Gastroesophageal sphincter (tissue), 4 donors: ENCODE data around the gene SFT2D3. TPM values are rescaled to one million over a fixed set of nuclear protein-coding genes. Genes with fewer than 3 reads are reported as not detected.
A peak's percentile ranks its signal among the peaks of the same experiment; 100 is the strongest.

Source experiments
- ATAC-seq: fragments of 150-250 bp; one replicate; pipeline ENCODE4 v1.9.1; 2016; ENCODE audit warnings: mild to moderate bottlenecking, moderate library complexity
- H3K27ac ChIP-seq, 4 donors: fragments of 200-600 bp; sonication (generic) in 3 of 4; 1 replicate in 3 of 4; 2 replicates in 1 of 4; pipeline ENCODE4 v1.5.1; 2016 to 2019
- H3K27me3 ChIP-seq: fragments of 200-600 bp; sonication (generic); one replicate; pipeline ENCODE4 v1.5.1; 2019
- H3K36me3 ChIP-seq, 2 donors: fragments of 200-600 bp; sonication (generic); one replicate each; pipeline ENCODE4 v1.5.1; 2019; ENCODE audit warnings: control low read depth in 1 of 2
- H3K4me1 ChIP-seq, 3 donors: fragments of 200-600 bp; sonication (generic); 1 replicate in 2 of 3; 2 replicates in 1 of 3; pipeline ENCODE4 v1.5.1; 2016 to 2019; ENCODE audit warnings: control low read depth in 2 of 3
- H3K4me3 ChIP-seq, 2 donors: fragments of 200-600 bp; sonication (generic); one replicate each; pipeline ENCODE4 v1.5.1; 2019; ENCODE audit warnings: mild to moderate bottlenecking in 1 of 2, moderate library complexity in 1 of 2
- H3K9me3 ChIP-seq, 3 donors: fragments of 200-600 bp; sonication (generic); one replicate each; pipeline ENCODE4 v1.5.1; 2017 to 2019; ENCODE audit warnings: control low read depth in 2 of 3
- CTCF ChIP-seq, 4 experiments: fragments of 200-600 bp in 2 of 4; fragments of 450-650 bp in 2 of 4; sonication (generic) in 1 of 4; IDR thresholded peaks; one replicate each; pipeline ENCODE4 v1.5.1; 2017 to 2019; ENCODE audit warnings: antibody characterized with exemption in 4 of 4, mild to moderate bottlenecking in 2 of 4, moderate library complexity in 2 of 4
- EP300 ChIP-seq: sonication (generic); formaldehyde crosslinking; IDR thresholded peaks from one replicate; pipeline ENCODE4 v1.6.1; 2017; ENCODE audit warnings: antibody characterized with exemption, mild to moderate bottlenecking
- POLR2A ChIP-seq, 2 donors: fragments of 450-650 bp; IDR thresholded peaks; one replicate each; pipeline ENCODE4 v1.6.1; 2017; ENCODE audit warnings: antibody characterized with exemption in 2 of 2, mild to moderate bottlenecking in 2 of 2, moderate library complexity in 1 of 2
- POLR2AphosphoS5 ChIP-seq: sonication (generic); formaldehyde crosslinking; IDR thresholded peaks from one replicate; pipeline ENCODE4 v1.6.1; 2017; ENCODE audit warnings: antibody characterized with exemption
- WGBS, 2 donors: methylation state at CpG; one replicate each; pipeline ENCODE4 v1.1.5; 2018; ENCODE audit warnings: low coverage in 1 of 2; 5-methylcytosine and 5-hydroxymethylcytosine counted together
- total RNA-seq, 4 donors: library from RNA; depleted of rRNA; stranded (reverse); fragments of >200 nt; gene quantifications; one replicate each; pipeline ENCODE4 v1.1.0, GENCODE V29; 2016

The SFT2D3 gene
- total RNA-seq, 4 donors from 2014 or later = 7.2 to 15.2 (median 10.3) TPM

- peak overlapping the region; percentile 70 to 98 (median 82) for H3K27ac ChIP-seq
- TF ChIP-seq POLR2AphosphoS5 = no peak
- no peak for TF ChIP-seq CTCF (IDR thresholded peaks at IDR 0.05)
- TF ChIP-seq EP300 = no peak
- no peak for TF ChIP-seq POLR2A (IDR thresholded peaks at IDR 0.05)
- no peak for ATAC-seq
- peaks cover 0 to 9% of the 10 kb centered on the region in 2 donors for H3K36me3 ChIP-seq
- H3K9me3 ChIP-seq = no peaks in the 10 kb centered on the region
- H3K4me3 ChIP-seq = peak overlapping the region; percentile 2 to 54
- H3K27me3 ChIP-seq = no peaks in the 10 kb centered on the region
- whole genome bisulfite sequencing, 2 donors = 40 to 70% methylated on average over 1 to 3 of the region's 6 CpGs
- H3K4me1 ChIP-seq = peaks cover 10 to 86% (median 60%) of the 10 kb centered on the region in 3 donors
These were observed 37.7 kb upstream of the SFT2D3 start for GRCh38 chr2:127663566-127664064.

- no peaks in the 10 kb centered on the region for H3K9me3 ChIP-seq
- peak overlapping the region; percentile 70 to 98 (median 82) for H3K27ac ChIP-seq
- peak overlapping the region; percentile 2 to 54 for H3K4me3 ChIP-seq
- TF ChIP-seq EP300 = no peak
- TF ChIP-seq POLR2A (IDR thresholded peaks at IDR 0.05) = peak in 1 of 2 donors; percentile 17
- H3K27me3 ChIP-seq = no peaks in the 10 kb centered on the region
- no peak for ATAC-seq
- peaks cover 0 to 9% of the 10 kb centered on the region in 2 donors for H3K36me3 ChIP-seq
- 0% methylated on average over 1 of the region's 69 CpGs; no CpG with 5 or more reads in 1 of the 2 donors for WGBS, 2 donors
- peaks cover 10 to 86% (median 53%) of the 10 kb centered on the region in 3 donors for H3K4me1 ChIP-seq
These were observed 37.0 kb upstream of the SFT2D3 start for GRCh38 chr2:127664065-127664894.

- 27 to 60% methylated on average over 3 of the region's 6 CpGs for WGBS, 2 donors
- H3K27me3 ChIP-seq = no peaks in the 10 kb centered on the region
- peak overlapping the region; percentile 70 to 98 (median 82) for H3K27ac ChIP-seq
- H3K36me3 ChIP-seq = peaks cover 0 to 9% of the 10 kb centered on the region in 2 donors
- H3K9me3 ChIP-seq = no peaks in the 10 kb centered on the region
- H3K4me1 ChIP-seq = peaks cover 8 to 86% (median 47%) of the 10 kb centered on the region in 3 donors
- peak overlapping the region; percentile 2 to 54 for H3K4me3 ChIP-seq
- TF ChIP-seq CTCF (IDR thresholded peaks at IDR 0.05) (no peak), EP300 (no peak), POLR2AphosphoS5 (no peak), POLR2A (IDR thresholded peaks at IDR 0.05) (no peak)
- no peak for ATAC-seq
These were observed 36.4 kb upstream of the SFT2D3 start for GRCh38 chr2:127664895-127665225.

GRCh38 chr2:127665267-127665893 lies 35.9 kb upstream of the SFT2D3 start:
- peaks cover 8 to 86% (median 46%) of the 10 kb centered on the region in 3 donors for H3K4me1 ChIP-seq
- WGBS, 2 donors = 48 to 53% methylated on average over 6 to 7 of the region's 8 CpGs
- peak overlapping the region in 1 of 2 donors; percentile 54 for H3K4me3 ChIP-seq

More at GRCh38 chr2:127665267-127665893, 35.9 kb upstream of the SFT2D3 start:
- TF ChIP-seq POLR2AphosphoS5 (no peak), POLR2A (IDR thresholded peaks at IDR 0.05) (no peak), CTCF (IDR thresholded peaks at IDR 0.05) (no peak), EP300 (no peak)
- Histone ChIP-seq H3K9me3 (no peaks in the 10 kb centered on the region), H3K27me3 (no peaks in the 10 kb centered on the region), H3K36me3 (peaks cover 0 to 6% of the 10 kb centered on the region in 2 donors), H3K27ac (peak overlapping the region; percentile 70 to 98 (median 82))
- ATAC-seq = no peak
